Ectodermal cell (in vitro differentiated cells): ENCODE measurements around the gene FNDC3B.

Source experiments
- H3K27ac ChIP-seq: 2 replicates; pipeline ENCODE4 v1.7.0; 2013; ENCODE audit warnings: mild to moderate bottlenecking, low read depth, low read length; ENCODE audit not compliant: insufficient read depth, poor library complexity, severe bottlenecking
- H3K27me3 ChIP-seq: 2 replicates; pipeline ENCODE4 v1.7.0; 2013; ENCODE audit warnings: mild to moderate bottlenecking, low read length; ENCODE audit not compliant: insufficient read depth, control insufficient read depth, poor library complexity, severe bottlenecking
- H3K36me3 ChIP-seq: one replicate; pipeline ENCODE4 v1.7.0; 2013; ENCODE audit warnings: low read length; ENCODE audit not compliant: control insufficient read depth, insufficient read depth
- H3K4me1 ChIP-seq: one replicate; pipeline ENCODE4 v1.7.0; 2013; ENCODE audit warnings: low read length; ENCODE audit not compliant: control insufficient read depth, insufficient read depth
- H3K4me3 ChIP-seq: 2 replicates; pipeline ENCODE4 v1.7.0; 2013; ENCODE audit warnings: low read depth, low read length, control low read depth; ENCODE audit not compliant: insufficient read depth
- H3K9me3 ChIP-seq: 2 replicates; pipeline ENCODE4 v1.7.0; 2013; ENCODE audit warnings: mild to moderate bottlenecking, low read length, moderate library complexity; ENCODE audit not compliant: control insufficient read depth
- WGBS, 2 experiments: methylation state at CpG; one replicate each; pipeline ENCODE4 v1.1.7; 2013; ENCODE audit warnings: missing lambda C conversion rate in 2 of 2; 5-methylcytosine and 5-hydroxymethylcytosine counted together

FNDC3B gene

DNA sequence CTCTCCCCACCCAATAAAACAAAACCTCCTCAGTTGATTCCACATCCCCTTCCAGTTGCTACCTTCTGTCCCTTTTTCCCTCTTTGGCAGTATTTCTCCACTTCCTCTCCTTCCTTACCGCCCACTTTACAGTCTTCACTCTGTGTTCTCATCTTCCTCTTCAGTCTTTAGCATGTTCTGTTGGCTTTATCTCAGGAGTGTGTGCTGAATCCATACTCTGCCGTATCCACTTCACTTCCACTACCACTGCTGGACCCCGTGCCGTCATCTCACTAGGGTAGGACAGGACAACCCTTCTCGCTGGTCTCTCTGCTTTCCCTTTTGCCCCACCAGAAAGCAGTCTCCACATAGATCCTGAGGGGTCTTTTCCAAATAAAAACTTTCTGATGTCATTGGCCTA lies 74.3 kb downstream of the FNDC3B start:
- 98 to 99% methylated on average over 5 of the region's 5 CpGs for WGBS, 2 experiments
- Histone ChIP-seq H3K4me3 (no peak overlapping the region), H3K27me3 (no peaks in the 10 kb centered on the region), H3K27ac (no peak overlapping the region), H3K9me3 (no peaks in the 10 kb centered on the region), H3K4me1 (no peaks in the 10 kb centered on the region), H3K36me3 (no peaks in the 10 kb centered on the region)

GRCh38 chr3:172115059-172115458 lies 75.7 kb downstream of the FNDC3B start:
- WGBS, 2 experiments, result 93 to 96% methylated on average over 1 of the region's 1 CpG

DNA sequence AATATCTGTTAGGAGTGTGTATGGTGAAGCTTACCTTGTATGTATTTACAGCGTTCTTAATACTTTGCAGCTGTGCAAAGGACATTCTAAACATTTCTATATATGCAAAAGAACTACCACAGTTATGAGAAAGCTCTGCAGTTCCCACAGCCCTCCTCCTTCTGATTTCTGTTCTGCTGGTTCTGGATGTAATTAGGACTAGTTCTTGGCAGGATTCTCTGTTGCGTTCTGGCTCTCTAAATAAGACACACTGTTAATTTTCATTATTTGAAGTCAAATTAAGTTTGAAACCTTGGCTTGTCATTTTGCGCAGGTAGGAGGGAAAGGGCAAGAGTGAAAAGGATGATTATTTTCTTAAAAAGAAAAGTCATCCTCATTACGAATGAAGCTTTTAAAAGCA lies 76.4 kb downstream of the FNDC3B start:
- 100% methylated on average over 2 to 3 of the region's 4 CpGs for WGBS, 2 experiments
- H3K4me1 ChIP-seq, result no peaks in the 10 kb centered on the region
- no peaks in the 10 kb centered on the region for H3K9me3 ChIP-seq
- no peaks in the 10 kb centered on the region for H3K36me3 ChIP-seq
- no peaks in the 10 kb centered on the region for H3K27me3 ChIP-seq
- no peak overlapping the region for H3K4me3 ChIP-seq
- H3K27ac ChIP-seq, result no peak overlapping the region

More at GRCh38 chr3:172115059-172115458, 75.7 kb downstream of the FNDC3B start:
- Histone ChIP-seq H3K36me3 (no peaks in the 10 kb centered on the region), H3K4me3 (no peak overlapping the region), H3K9me3 (no peaks in the 10 kb centered on the region), H3K27me3 (no peaks in the 10 kb centered on the region), H3K27ac (no peak overlapping the region), H3K4me1 (no peaks in the 10 kb centered on the region)

DNA sequence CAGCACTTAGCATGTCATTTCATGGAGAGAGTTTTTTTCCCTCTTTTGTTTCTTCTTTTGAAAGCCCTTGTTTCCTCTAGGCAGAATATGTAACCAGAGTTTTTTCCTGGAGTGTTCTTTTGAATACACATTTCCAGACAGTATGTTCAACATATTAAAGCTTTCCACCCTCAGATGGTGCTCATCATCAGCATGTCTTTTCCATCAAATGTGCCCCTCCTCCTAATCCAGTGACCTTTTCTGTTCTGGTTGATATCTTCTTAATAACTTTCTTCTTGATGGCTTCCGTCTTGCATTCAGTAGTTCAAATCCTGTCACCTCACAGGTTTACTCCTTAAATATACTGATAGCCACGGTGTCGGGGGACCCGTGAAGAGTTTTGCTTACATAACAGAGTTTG lies 78.6 kb downstream of the FNDC3B start:
- H3K36me3 ChIP-seq, result peaks cover 3% of the 10 kb centered on the region
- H3K27ac ChIP-seq, result no peak overlapping the region
- H3K27me3 ChIP-seq, result no peaks in the 10 kb centered on the region
- no peaks in the 10 kb centered on the region for H3K4me1 ChIP-seq
- no peaks in the 10 kb centered on the region for H3K9me3 ChIP-seq
- no peak overlapping the region for H3K4me3 ChIP-seq
- WGBS, 2 experiments, result 96 to 98% methylated on average over 2 to 4 of the region's 4 CpGs

- H3K27me3 ChIP-seq, result no peaks in the 10 kb centered on the region
- H3K4me3 ChIP-seq, result no peak overlapping the region
- 90 to 94% methylated on average over 6 to 7 of the region's 7 CpGs for WGBS, 2 experiments
- H3K36me3 ChIP-seq, result peaks cover 3% of the 10 kb centered on the region
- no peaks in the 10 kb centered on the region for H3K9me3 ChIP-seq
- H3K27ac ChIP-seq, result no peak overlapping the region
- no peaks in the 10 kb centered on the region for H3K4me1 ChIP-seq
Observed at GRCh38 chr3:172119266-172119969, 80.0 kb downstream of the FNDC3B start.

- Histone ChIP-seq H3K36me3 (peaks cover 3% of the 10 kb centered on the region), H3K27me3 (no peaks in the 10 kb centered on the region), H3K27ac (no peak overlapping the region), H3K9me3 (no peaks in the 10 kb centered on the region), H3K4me1 (peaks cover 13% of the 10 kb centered on the region), H3K4me3 (no peak overlapping the region)
- 93 to 94% methylated on average over 5 to 6 of the region's 6 CpGs for WGBS, 2 experiments
Observed at GRCh38 chr3:172120912-172121311, 81.5 kb downstream of the FNDC3B start.

DNA sequence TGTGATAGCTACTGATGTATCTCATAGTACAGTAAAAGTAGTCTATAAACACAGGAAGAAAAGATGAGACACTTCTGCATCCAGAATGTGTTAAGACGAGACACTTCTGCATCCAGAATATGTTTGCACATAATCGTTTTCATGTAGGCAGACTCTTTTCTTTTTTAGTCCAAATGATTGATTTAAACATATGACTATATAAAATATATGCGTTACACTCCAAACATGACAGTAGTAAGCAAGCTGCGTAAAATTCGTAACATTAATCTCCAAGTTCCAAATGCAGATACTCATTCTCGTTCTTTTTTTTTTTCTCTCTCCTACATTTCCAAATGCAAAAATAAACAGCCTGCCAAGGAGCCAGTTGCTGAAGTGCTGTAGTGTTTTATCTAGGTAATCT lies 82.6 kb downstream of the FNDC3B start:
- peaks cover 3% of the 10 kb centered on the region for H3K36me3 ChIP-seq
- 96 to 100% methylated on average over 5 to 6 of the region's 6 CpGs for WGBS, 2 experiments

GRCh38 chr3:172124271-172124670 lies 84.9 kb downstream of the FNDC3B start:
- H3K9me3 ChIP-seq, result no peaks in the 10 kb centered on the region
- H3K27me3 ChIP-seq, result no peaks in the 10 kb centered on the region
- no peak overlapping the region for H3K4me3 ChIP-seq
- peaks cover 3% of the 10 kb centered on the region for H3K36me3 ChIP-seq
- WGBS, 2 experiments, result 90 to 96% methylated on average over 5 of the region's 5 CpGs
- peaks cover 27% of the 10 kb centered on the region for H3K4me1 ChIP-seq
- H3K27ac ChIP-seq, result no peak overlapping the region

More for the DNA sequence above, 82.6 kb downstream of the FNDC3B start:
- Histone ChIP-seq H3K4me3 (no peak overlapping the region), H3K4me1 (peaks cover 24% of the 10 kb centered on the region), H3K27me3 (no peaks in the 10 kb centered on the region), H3K9me3 (no peaks in the 10 kb centered on the region), H3K27ac (no peak overlapping the region)

GRCh38 chr3:172125053-172125452 lies 85.7 kb downstream of the FNDC3B start:
- Histone ChIP-seq H3K9me3 (no peaks in the 10 kb centered on the region), H3K36me3 (peaks cover 3% of the 10 kb centered on the region), H3K4me3 (no peak overlapping the region), H3K27ac (no peak overlapping the region), H3K4me1 (peaks cover 27% of the 10 kb centered on the region), H3K27me3 (no peaks in the 10 kb centered on the region)
- WGBS, 2 experiments, result 83 to 91% methylated on average over 6 of the region's 6 CpGs

- Histone ChIP-seq H3K4me3 (no peak overlapping the region), H3K9me3 (no peaks in the 10 kb centered on the region), H3K27me3 (no peaks in the 10 kb centered on the region), H3K36me3 (peaks cover 3% of the 10 kb centered on the region), H3K27ac (peak overlapping the region; percentile 67), H3K4me1 (peaks cover 27% of the 10 kb centered on the region)
- WGBS, 2 experiments, result 96% methylated on average over 6 of the region's 6 CpGs
Observed at GRCh38 chr3:172125963-172126457, 86.6 kb downstream of the FNDC3B start.
